Ecto neural progenitor cell (in vitro differentiated cells): ENCODE measurements around the gene TRAF1.
"Not testable (repeated sequence)": the region's sequence is repeated elsewhere in the genome, so short reads cannot be mapped to it uniquely, and the experiment has no call there.

ENCODE experiments used
- DNase-seq: peaks from one replicate; pipeline ENCODE4 v3.0.0-alpha.2; 2018; ENCODE audit warnings: low spot score

TRAF1 gene, protein sequence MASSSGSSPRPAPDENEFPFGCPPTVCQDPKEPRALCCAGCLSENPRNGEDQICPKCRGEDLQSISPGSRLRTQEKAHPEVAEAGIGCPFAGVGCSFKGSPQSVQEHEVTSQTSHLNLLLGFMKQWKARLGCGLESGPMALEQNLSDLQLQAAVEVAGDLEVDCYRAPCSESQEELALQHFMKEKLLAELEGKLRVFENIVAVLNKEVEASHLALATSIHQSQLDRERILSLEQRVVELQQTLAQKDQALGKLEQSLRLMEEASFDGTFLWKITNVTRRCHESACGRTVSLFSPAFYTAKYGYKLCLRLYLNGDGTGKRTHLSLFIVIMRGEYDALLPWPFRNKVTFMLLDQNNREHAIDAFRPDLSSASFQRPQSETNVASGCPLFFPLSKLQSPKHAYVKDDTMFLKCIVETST

DNA sequence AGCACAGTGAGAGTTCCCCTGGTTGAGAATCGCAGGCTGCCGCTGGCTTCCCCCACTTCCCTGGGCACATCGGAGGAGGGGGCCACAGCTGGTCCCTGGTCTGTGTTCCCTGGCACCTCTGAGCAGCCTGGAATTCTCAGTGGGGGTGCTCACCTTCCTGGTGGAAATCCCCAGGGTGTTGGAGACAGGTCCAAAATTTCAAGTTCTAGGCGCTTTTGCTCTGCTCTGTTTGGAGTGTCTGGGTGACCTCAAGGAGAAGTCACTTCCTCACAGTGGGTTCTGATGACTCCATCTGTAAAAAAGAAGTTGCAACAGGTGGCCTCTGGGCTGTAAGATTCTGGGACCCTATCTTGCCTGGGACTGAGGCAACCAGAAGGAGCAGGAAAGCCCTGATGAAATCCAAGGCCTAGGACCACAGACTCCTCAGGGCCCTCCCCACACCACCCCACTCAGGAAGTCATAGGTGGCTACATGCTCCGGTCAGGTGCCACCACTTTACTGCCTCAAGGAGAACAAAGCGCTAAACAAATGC, at the start of gene TRAF1:
TSS of gene TRAF1 (minus strand) at position 400 of the 532 bp plus-strand sequence. CDS start 721 bp downstream, outside the sequence.
- no peak for DNase-seq

DNA sequence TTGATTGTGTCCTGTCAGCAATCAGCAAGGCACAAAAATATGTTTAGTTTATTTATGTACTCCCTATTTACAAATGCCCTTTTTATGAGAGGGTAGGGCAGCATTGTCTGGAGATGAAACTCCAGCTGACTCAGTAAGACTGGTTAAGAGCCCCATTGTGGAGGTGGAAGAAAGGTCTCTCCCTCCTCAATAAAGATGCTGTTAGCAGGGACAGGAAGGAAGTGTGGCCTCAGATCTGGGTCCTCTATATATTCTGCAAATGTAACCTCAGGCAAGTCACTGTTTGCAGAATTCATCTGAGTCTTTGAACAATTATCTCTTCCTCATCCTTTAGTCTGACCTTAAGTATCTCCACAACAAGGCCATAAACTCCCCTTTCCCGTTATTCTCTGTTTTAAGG, 48.3 kb upstream of the TRAF1 start:
- no peak for DNase-seq

DNA sequence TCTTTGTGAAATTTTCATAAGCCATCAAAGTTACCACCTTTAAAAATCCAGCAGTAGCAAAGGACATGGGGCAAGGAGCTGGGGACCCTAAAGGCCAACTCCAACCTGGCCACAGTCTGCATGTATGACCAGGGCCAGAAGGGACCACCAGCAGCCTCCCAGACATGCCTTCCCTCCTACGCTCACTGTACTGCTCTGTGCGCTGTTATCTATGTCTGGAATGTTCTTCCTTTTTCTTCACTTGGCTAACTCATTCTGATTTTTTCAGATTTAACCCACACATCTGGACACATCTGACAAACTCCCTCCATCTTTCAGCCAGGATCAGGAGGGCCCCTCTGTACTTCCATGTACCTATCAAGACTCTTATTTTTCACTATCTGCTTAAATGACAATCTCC, 47.6 kb upstream of the TRAF1 start:
- DNase-seq, result no peak

DNA sequence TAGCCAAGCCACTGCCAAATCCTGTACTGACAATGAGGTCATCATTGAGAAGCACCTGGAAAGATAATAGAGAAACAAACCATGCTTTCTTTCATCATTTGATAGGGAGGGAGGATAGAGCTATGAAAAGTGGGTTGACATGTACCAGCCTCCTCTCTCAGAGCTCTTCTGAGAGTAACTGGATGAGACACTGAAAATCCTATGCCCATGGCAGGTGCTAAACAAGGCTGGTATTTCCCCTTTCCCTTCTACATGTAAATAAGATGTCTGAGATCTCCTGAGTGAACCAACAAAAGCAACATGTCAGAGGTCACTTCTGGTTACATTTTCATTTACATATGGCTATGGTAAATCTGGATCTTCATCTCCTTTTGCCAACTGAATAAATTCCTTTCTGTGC, 45.3 kb upstream of the TRAF1 start:
- DNase-seq, result no peak

DNA sequence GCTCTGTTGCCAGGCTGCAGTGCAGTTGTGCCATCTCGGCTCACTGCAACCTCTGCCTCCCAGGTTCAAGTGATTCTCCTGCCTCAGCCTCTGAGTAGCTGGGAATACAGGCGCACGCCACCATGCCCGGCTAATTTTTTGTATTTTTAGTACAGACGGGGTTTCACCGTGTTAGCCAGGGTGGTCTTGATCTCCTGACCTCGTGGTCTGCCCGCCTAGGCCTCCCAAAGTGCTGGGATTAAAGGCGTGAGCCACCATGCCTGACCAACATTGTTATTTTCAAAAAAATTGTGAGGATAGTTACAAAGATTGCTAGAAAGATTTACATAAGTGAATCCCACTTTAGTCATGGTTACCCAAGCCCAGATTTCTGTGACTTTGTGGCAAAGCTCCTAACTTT, 44.9 kb upstream of the TRAF1 start:
- not testable (repeated sequence) for DNase-seq

DNA sequence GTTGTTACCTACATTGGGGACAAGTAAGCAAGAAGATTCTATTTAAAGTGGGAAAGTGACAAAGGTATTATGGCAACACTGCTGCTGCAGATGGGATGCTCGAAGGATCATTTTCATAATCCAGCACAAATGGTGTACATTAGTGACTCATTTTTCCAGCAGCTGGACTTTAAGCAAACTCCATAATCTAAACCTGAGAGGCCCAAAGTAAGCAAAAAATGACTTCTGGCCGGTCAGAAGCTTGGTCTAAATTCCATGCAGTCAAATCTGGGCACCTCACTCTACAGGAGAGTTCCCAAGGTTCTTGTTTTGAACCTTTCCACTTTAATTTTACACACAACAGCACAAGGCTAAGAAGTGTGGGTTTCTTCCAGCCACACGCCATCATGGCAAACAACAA, 43.6 kb upstream of the TRAF1 start:
- no peak for DNase-seq

DNA sequence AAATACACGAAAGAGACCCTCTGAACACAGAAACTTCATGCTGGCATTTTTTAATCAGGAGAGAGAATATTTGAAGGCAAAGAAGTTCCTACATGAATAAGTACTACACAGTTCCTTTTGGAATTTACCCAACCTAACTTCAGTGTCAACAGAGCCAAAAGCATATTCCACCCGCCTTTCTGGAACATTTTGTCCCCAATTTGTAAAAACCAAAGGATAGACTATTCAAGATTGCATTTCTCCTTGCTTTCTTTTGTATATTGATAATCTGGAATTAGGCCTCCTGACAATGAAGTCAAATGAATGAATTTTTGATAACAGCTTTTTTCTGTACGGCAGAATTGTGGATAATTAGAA, 39.4 kb upstream of the TRAF1 start:
- DNase-seq, result no peak

DNA sequence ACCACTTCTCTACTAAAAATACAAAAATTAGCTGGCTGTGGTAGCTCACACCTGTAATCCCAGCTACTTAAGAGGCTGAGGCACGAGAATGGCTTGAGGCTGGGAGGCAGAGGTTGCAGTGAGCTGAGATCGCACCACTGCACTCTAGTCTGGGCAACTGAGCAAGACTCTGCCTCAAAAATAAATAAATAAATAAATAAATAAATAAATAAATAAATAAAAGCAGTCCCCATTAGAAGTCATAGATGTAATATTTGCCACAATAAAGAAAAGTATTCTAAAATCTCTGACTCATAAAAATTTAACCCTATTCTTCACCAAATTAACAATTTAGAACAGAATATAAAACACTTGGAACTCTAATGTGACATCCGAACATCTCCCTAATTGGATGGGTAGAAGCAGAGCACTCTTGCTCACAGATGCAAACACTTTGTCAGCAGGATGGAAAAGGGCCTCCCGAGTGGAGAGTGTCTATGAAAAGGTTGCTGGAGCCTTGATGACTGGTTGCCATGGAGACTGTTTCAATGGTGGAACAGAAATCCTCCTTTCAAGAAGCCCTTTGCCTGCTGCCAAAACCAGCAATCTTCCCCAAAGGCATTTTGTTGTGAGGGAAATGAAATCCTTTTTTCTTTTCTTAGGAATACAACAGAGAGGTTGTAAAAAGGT, 38.9 kb upstream of the TRAF1 start:
- DNase-seq, result peak; percentile 61

DNA sequence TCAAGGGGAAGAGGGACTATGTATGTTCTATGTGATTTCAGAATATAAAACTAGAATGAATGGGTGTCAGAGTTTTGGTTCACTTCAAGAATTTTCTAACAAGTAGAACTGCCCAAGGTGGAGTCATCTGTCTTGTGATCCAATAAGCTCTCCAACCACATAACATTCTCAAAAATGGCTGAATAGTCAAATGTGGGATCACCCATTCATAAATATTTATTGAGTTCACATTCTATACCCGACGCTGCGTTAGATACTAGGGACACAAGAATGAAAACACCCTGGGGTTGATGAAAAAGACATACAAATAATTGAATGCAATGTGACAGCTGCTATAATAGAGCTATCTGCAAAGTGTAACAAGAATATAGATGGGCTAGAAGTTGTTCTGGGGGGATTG, 35.3 kb upstream of the TRAF1 start:
- DNase-seq, result no peak

DNA sequence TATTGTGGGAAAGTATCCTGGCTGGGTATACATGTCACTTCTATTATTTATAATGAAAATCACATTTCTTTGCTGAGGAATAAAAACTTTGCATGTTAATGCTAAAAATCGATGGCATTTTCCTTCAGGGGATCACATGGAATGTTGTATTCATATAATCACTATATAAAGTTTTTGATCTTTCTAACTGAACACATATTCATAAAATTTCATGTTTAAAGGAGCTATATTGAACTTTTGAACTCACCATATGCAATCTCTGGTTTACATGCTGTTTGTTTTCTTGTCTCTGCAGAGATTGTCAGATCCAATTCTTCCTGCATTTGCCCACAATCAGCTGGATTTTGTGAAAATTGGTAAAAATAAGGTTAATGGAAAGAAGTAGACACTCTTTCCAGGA, 33.4 kb upstream of the TRAF1 start:
- DNase-seq, result no peak

DNA sequence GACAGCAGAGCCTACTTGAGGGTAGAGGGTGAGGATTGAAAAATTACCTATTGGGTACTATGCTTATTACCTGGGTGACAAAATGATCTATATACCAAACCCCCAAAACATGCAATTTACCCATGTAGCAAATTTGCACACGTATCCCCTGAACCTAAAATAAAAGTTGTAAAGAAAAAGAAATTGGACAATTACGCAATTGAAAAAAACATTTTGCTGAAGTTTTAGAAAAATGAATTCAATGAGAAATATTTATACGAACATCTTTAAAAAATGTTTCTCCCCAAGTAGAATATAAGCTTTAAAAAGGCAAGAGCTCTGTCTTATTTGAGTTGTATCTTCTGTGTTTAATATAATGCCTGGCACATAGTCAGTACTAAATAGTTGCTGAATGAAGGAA, 30.3 kb upstream of the TRAF1 start:
- DNase-seq, result no peak

DNA sequence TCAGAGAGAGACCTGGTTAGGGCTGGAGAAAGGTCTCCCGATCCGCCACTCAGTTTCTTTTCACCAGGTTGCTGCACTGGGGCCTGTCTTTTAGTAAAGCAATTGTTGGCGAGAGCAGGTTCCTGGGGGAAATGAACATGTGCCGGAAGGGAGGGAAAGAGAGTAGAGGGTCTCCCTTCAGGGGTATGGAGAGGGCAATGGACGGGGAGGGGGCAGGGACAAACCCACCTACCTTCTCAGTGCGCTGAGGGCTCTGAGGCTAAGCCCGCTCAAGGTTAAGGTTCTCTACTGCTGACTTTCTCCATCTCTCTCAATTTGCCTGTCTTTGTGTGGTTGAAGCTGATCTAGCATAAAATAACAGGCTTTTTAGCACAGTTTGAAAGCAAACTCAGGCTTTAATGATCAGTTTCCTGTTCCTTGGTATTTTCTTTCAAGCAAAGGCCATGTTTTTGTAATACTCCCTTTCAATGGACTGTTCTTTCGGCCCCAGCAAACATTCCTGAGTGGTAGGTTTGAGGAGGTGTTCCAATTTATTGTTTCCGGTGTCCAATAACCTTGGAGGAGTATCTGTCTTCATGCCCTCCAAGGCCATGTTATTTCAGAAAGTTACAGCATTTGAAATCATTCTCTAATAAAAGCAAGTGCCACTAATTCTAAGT, 25.5 kb upstream of the TRAF1 start:
- no peak for DNase-seq

DNA sequence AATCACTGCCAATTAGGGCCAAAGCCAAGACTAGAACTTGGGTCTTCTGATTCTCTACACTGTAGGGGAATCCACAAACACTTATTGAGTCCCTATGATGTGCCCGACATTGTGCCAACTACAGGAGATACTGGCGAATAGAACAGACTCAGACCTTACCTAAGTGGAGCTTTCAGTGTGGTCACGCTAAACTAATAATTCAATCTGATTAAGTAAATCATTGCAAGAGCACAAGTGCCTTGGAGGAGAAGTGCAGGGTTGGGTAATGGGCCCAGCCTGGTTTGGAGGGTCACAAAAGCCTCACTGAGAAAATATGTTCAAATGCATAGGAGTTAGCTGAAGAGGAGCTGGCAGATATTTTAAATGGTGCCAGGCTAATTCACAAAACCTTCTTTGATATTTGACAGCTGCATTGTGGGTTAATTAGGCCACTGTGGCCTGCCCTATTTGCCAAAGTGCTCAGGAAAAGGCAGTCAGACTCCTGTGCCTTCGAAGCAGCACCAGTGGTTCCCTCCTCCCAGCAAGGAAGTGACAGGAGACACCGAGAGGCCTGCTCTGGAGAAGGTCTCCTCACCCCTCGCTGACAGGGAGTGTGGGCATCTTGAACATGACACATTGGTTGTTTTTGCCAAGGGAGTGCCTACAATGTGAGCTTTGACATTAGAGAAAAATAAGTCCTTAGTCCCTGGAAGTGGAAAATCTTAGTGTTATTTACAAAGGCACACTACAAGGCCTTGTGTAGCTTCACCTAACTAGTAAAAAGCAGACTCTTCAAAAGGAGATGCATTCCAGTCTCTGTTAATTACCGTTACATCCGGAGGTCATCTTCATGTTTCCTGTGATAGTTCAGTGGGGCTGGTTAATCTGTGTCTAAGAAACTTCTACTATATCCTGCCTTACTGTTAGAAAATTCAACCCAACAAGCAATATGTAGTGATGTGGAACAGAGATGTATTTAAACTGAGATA, 24.1 kb upstream of the TRAF1 start:
- DNase-seq, result no peak

DNA sequence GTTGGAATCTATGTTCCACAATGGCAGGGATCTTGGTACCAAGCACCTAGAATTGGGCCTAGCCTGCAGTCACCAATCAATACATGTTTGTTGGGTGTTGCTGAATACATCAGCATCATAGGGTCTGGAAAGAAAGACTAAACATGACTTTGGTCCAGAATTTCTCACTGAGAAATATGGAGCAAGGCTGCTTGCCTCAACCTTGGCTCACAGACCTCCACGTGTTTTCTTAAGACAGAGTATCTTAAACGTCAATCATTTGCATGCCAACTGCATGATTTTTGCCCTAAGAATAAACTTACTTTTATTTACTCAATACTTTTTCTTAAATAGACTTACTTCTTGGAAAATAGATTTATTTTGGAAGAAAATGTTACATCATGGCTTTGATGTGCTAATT, 22.7 kb upstream of the TRAF1 start:
- no peak for DNase-seq

DNA sequence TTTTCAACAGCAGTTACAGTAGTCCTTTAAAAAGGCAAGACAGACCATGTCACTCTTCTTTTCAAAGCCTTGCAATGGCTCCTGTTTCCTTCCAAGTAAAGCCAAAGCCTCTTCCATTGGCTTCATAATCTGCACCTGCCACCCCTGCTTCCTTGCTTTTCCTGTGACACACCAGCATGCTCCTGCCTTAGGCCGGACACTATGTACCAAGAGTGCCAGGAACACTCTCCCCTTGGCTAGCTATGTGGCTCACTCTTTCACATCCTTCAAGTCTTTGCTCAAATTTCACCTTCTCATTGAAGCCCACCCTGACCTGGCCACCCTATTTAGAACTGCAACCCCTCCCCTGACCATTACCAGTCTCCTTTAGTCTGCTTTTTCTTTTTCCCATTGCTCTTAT, 22.2 kb upstream of the TRAF1 start:
- no peak for DNase-seq

DNA sequence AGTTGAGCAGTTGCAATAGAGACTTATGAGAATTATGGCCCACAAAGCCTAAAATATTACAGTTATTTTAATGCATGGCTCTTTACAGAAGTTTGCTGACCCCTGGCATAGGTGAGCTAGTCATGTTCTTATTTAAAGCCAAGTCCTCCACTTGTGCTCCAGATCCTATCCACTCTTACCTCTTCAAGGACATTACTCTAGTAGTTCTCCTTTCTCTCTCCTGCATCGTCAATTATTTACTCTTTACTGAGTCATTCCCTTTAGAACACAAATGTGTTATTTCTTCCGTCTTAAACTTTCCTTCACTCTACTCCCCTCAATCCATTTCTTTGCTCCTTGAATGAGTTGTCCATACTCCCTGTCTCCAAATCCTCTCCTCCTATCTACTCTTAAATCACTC, 20.6 kb upstream of the TRAF1 start:
- DNase-seq, result no peak

DNA sequence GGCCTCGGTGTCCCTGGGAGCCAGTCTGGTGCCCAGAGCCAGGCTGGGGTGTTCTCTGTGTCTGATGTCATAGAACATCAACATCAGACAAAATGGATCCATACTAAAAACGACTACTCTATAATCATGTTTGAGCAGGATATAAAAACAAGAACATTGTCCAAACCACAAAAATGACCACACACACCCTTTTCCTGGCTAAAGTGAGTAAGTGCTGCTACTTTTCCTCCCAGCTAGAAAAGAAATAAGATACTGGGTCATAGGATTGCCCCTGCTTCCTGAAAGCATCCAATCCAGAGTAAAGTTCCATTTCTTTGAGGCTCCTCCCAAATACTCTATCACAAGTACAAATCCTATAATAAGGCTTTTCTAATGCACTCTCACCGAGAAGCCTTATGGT, 19.7 kb upstream of the TRAF1 start:
- DNase-seq, result no peak

DNA sequence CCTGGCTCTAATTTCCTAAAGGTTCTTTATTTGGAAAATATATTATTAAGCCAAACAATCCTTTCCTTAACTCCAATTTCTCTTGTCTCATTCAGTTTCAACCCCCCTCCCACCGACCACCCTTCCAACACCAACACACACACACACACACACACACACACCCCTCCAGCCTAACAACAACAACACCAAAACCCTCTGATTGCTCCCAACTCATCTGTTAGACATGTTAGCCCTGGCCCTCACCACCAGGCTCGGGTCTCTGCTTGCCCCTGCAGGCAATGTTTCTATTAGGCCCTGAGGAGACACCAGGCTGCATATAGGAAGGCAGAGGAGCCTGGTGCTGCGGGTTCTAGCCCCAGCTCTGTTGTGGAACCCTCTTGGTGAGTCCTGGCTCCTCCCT, 18.4 kb upstream of the TRAF1 start:
- no peak for DNase-seq

DNA sequence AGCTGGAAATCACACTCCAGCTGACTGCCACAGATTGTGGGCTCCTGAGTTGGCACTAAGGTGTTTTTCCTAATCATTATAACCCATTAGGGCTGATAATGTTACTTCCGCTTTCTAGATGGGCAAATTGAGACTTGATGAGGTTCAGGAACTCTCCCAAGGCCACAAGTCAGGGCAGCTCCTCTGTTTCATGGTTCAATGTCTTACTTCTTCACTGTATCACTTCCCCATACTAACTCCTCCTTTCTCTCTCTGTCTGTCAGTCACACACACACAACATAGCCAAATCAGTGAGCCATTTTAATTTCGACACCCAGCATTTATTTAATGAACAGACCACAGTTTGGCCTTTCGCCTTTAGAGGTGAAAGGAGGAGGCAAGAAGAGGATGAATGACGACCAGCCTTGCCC, 17.8 kb upstream of the TRAF1 start:
- DNase-seq, result no peak

DNA sequence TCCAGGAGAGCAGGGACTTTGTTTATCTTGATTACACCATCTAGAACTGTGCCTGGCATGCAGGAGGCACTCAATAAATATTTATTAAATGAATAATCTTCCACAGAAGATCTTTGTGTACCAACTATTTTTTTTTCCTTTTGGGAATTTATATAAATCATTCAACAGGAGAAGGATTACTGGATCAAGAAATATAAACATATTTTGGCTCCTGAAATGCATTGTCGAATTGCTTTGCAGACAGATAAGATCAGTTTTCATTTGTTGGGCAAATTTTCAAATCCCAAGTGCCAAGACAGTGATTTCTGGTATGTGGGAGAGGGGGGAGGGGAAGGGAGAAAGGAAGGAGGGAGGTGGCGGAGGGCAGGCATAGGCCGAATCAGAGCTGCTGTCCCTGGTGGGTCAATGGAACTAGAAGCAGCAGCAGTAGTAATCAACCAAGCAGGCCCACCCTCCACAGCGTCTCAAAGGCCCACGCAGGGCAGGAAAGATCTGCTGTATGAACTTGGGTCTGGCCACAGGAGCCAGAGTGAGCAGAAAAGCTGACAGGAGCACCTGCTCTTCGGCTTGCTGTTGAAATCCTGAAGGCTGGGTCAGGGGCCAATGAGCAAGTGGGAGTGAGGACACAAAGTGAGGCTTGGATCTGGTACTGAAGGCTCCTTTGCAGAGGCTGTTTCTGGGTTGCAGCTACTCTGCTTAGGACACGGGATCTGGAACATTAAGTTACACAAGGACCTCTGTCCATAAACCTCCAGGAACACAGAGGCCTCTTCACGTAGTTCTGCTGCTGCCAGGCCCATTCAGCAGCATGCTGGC, 15.8 kb upstream of the TRAF1 start:
- DNase-seq, result no peak
